ENCODE measurements around the gene ATP10A. TPM values are rescaled to one million over a fixed set of nuclear protein-coding genes. Genes with fewer than 3 reads are reported as not detected.

The ATP10A gene
- polyA plus RNA-seq, 1 donor (not counting 4 experiments of a cell fraction or from before 2014, with no cell fraction given) = not detected

DNA sequence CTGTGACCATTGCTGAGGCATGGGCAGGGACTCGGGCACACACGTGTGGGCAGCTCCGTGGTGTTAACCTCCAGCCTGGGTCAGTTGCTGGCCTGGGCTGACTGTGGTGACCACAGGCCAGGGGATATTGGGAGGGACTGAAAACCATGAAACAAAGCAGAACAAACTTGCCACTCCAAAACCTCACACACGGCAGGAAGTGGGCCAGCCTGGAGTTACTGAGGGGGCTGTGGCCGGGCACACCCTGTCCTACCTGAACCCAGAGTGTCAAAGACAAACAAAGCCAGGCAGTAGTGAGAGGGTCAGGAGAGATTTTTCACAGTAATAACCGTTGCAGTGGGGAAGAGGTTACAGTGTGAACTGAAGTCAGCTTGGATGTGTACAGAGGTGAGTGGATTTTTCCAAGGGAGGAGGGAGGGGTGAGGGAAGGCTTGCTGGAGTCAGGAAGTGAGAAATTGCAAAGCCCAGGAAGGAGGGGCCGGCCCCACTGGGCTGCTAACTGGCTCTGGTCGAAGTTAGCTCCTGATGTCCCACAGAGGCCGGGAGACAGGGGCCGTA is 40.0 kb upstream of the ATP10A start:
- Histone ChIP-seq H3K36me3 (ENCODE audit: control insufficient read depth in 2 of 2, extremely low read depth in 1 of 2, insufficient read depth in 2 of 2, low read length in 2 of 2) (no peaks in the 10 kb centered on the region), H3K4me1 (ENCODE audit: control insufficient read depth, extremely low read depth, insufficient read depth, low read length) (no peaks in the 10 kb centered on the region), H2AFZ (ENCODE audit: control insufficient read depth, low read length) (no peak overlapping the region), H3K4me3 (ENCODE audit: control insufficient read depth in 2 of 3, extremely low read depth in 1 of 3, insufficient read depth in 2 of 3, low read depth in 1 of 3, low read length in 3 of 3) (no peak overlapping the region), H3K79me2 (ENCODE audit: control insufficient read depth, insufficient read depth, low read length) (no peaks in the 10 kb centered on the region), H4K20me1 (ENCODE audit: control insufficient read depth, extremely low read depth, insufficient read depth, low read length) (no peaks in the 10 kb centered on the region), H3K9ac (ENCODE audit: control insufficient read depth, extremely low read depth, insufficient read depth, low read length) (no peak overlapping the region), H3K27me3 (ENCODE audit: control insufficient read depth, extremely low read depth, insufficient read depth, low read length) (no peaks in the 10 kb centered on the region), H3K9me3 (ENCODE audit: control insufficient read depth, low read depth, low read length) (peaks cover 7% of the 10 kb centered on the region), H3K4me2 (ENCODE audit: control insufficient read depth, extremely low read depth, insufficient read depth, low read depth, low read length) (no peak overlapping the region), H3K9me1 (ENCODE audit: control insufficient read depth, extremely low read depth, insufficient read depth, low read length) (no peaks in the 10 kb centered on the region), H3K27ac (ENCODE audit: control insufficient read depth, insufficient read depth, low read length) (no peak overlapping the region)
- dilution Hi-C loops (cut with MboI; ENCODE audit: extremely low pct_ligation_motif_present, low sequenced_read_pairs) = no loop called here
- TF ChIP-seq EZH2 (IDR thresholded peaks at IDR 0.05; ENCODE audit: low read length) = no peak
- TF ChIP-seq, protein P1, sequence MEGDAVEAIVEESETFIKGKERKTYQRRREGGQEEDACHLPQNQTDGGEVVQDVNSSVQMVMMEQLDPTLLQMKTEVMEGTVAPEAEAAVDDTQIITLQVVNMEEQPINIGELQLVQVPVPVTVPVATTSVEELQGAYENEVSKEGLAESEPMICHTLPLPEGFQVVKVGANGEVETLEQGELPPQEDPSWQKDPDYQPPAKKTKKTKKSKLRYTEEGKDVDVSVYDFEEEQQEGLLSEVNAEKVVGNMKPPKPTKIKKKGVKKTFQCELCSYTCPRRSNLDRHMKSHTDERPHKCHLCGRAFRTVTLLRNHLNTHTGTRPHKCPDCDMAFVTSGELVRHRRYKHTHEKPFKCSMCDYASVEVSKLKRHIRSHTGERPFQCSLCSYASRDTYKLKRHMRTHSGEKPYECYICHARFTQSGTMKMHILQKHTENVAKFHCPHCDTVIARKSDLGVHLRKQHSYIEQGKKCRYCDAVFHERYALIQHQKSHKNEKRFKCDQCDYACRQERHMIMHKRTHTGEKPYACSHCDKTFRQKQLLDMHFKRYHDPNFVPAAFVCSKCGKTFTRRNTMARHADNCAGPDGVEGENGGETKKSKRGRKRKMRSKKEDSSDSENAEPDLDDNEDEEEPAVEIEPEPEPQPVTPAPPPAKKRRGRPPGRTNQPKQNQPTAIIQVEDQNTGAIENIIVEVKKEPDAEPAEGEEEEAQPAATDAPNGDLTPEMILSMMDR (optimal IDR thresholded peaks at IDR 0.05 in 1 of 3, IDR thresholded peaks at IDR 0.05 in 1 of 3, conservative IDR thresholded peaks at IDR 0.05 in 1 of 3; ENCODE audit: extremely low read depth in 1 of 3, insufficient read depth in 2 of 3, low read length in 3 of 3) = no peak
- no peak for DNase-seq (ENCODE audit: low read depth, low spot score)
- no peak for FAIRE-seq

DNA sequence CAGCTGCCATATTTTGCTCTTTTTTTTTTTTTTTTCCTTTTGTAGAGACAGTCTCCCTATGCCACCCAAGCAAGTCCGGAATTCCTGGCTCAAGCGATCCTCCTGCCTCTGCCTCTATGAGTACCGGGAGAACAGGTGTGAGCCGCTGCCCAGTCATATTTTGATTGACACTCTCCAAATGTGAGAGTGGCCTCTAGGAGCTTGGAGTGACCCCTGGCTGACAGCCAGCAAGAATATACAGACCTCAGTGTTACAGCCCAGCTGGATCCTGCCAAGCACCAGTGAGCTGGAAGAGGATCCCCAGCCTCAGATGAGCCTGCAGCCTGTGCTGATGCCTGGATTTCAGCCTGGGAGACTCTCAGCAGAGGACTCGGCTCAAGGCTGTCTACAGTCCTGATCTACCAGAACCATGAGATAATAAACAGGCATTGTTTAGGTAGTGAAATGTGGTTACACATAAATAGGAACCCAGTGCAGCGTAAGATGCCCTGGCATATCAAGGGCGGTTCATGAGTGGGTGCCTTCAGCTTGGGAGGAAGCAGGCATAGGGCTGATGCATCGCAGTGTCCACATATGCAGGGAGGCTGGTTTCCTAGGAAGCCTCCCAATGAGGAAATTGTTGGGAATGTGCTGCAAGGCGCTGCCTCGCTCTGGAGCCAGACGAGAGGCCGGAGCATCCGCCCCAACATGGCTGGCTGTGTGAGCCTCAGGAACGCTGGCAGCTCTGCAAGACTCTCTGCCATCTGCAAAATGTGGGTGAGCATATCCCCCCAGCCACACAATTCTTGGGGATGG is 38.9 kb upstream of the ATP10A start:
- H4K20me1 ChIP-seq (ENCODE audit: control insufficient read depth, extremely low read depth, insufficient read depth, low read length) = no peaks in the 10 kb centered on the region
- TF ChIP-seq, protein P1 (optimal IDR thresholded peaks at IDR 0.05 in 1 of 3, IDR thresholded peaks at IDR 0.05 in 1 of 3, conservative IDR thresholded peaks at IDR 0.05 in 1 of 3; ENCODE audit: extremely low read depth in 1 of 3, insufficient read depth in 2 of 3, low read length in 3 of 3) = no peak
- TF ChIP-seq EZH2 (IDR thresholded peaks at IDR 0.05; ENCODE audit: low read length) = no peak
- no peak overlapping the region for H3K9ac ChIP-seq (ENCODE audit: control insufficient read depth, extremely low read depth, insufficient read depth, low read length)
- no peaks in the 10 kb centered on the region for H3K79me2 ChIP-seq (ENCODE audit: control insufficient read depth, insufficient read depth, low read length)
- H3K36me3 ChIP-seq (ENCODE audit: control insufficient read depth in 2 of 2, extremely low read depth in 1 of 2, insufficient read depth in 2 of 2, low read length in 2 of 2) = no peaks in the 10 kb centered on the region
- FAIRE-seq (no peak), DNase-seq (ENCODE audit: low read depth, low spot score) (no peak)
- dilution Hi-C loops (cut with MboI; ENCODE audit: extremely low pct_ligation_motif_present, low sequenced_read_pairs) = no loop called here
- H3K4me1 ChIP-seq (ENCODE audit: control insufficient read depth, extremely low read depth, insufficient read depth, low read length) = no peaks in the 10 kb centered on the region
- H3K4me2 ChIP-seq (ENCODE audit: control insufficient read depth, extremely low read depth, insufficient read depth, low read depth, low read length) = no peak overlapping the region
- H3K9me1 ChIP-seq (ENCODE audit: control insufficient read depth, extremely low read depth, insufficient read depth, low read length) = no peaks in the 10 kb centered on the region
- H3K4me3 ChIP-seq (ENCODE audit: control insufficient read depth in 2 of 3, extremely low read depth in 1 of 3, insufficient read depth in 2 of 3, low read depth in 1 of 3, low read length in 3 of 3) = no peak overlapping the region
- H3K27ac ChIP-seq (ENCODE audit: control insufficient read depth, insufficient read depth, low read length) = no peak overlapping the region
- peaks cover 15% of the 10 kb centered on the region for H3K9me3 ChIP-seq (ENCODE audit: control insufficient read depth, low read depth, low read length)
- H3K27me3 ChIP-seq (ENCODE audit: control insufficient read depth, extremely low read depth, insufficient read depth, low read length) = no peaks in the 10 kb centered on the region
- no peak overlapping the region for H2AFZ ChIP-seq (ENCODE audit: control insufficient read depth, low read length)
